GM23338 (cell line): ENCODE data around the gene CCDC81. TPM values are rescaled to one million over a fixed set of nuclear protein-coding genes. Genes with fewer than 3 reads are reported as not detected.

ENCODE experiments used
- ATAC-seq: fragments of 200-7000 bp; cut with Tn5 transposase; 3 replicates; pipeline ENCODE4 v1.9.1; 2020
- DNase-seq: peaks from one replicate; pipeline ENCODE4 v3.0.0-alpha.2; 2015; ENCODE audit warnings: low spot score
- H2AFZ ChIP-seq: fragments of 200-600 bp; sonication (generic); 2 replicates; pipeline ENCODE4 v1.8.0; 2016; ENCODE audit warnings: antibody characterized with exemption, mild to moderate bottlenecking, moderate library complexity
- H3F3A ChIP-seq: fragments of 200-600 bp; sonication (generic); replicated peaks from 2 replicates; pipeline ENCODE4 v1.8.0; 2017; ENCODE audit warnings: antibody characterized with exemption, mixed run types, low read depth
- H3K27ac ChIP-seq: fragments of 200-600 bp; sonication (generic); 2 replicates; pipeline ENCODE4 v1.6.1; 2016; ENCODE audit warnings: low read depth
- H3K27me3 ChIP-seq: fragments of 200-600 bp; sonication (generic); 2 replicates; pipeline ENCODE4 v1.8.0; 2016; ENCODE audit warnings: mild to moderate bottlenecking, mixed run types, moderate library complexity; ENCODE audit not compliant: insufficient read depth
- H3K36me3 ChIP-seq: fragments of 200-600 bp; sonication (generic); 2 replicates; pipeline ENCODE4 v1.8.0; 2016; ENCODE audit warnings: mild to moderate bottlenecking; ENCODE audit not compliant: insufficient read depth
- H3K4me1 ChIP-seq: fragments of 200-600 bp; sonication (generic); 2 replicates; pipeline ENCODE4 v1.8.0; 2016; ENCODE audit warnings: mild to moderate bottlenecking, moderate library complexity; ENCODE audit not compliant: insufficient read depth
- H3K4me2 ChIP-seq: fragments of 200-600 bp; sonication (generic); 2 replicates; pipeline ENCODE4 v1.7.1; 2017; ENCODE audit warnings: mixed run types
- H3K4me3 ChIP-seq: fragments of 200-600 bp; sonication (generic); 2 replicates; pipeline ENCODE4 v1.6.1; 2016; ENCODE audit warnings: mixed run types
- H3K79me2 ChIP-seq: fragments of 200-600 bp; sonication (generic); replicated peaks from 2 replicates; pipeline ENCODE4 v1.8.0; 2017; ENCODE audit warnings: mild to moderate bottlenecking; ENCODE audit not compliant: insufficient read depth
- H3K9me2 ChIP-seq: fragments of 200-600 bp; sonication (generic); 2 replicates; pipeline ENCODE4 v1.8.0; 2017; ENCODE audit not compliant: insufficient read depth
- H4K20me1 ChIP-seq: fragments of 200-600 bp; sonication (generic); replicated peaks from 2 replicates; pipeline ENCODE4 v1.8.0; 2017; ENCODE audit warnings: mild to moderate bottlenecking; ENCODE audit not compliant: insufficient read depth
- H3K27ac Mint-ChIP-seq: 2 replicates; pipeline ENCODE4 v1.8.0; 2020; ENCODE audit warnings: inconsistent platforms, mild to moderate bottlenecking, moderate library complexity, mixed read lengths
- H3K27me3 Mint-ChIP-seq: 3 replicates; pipeline ENCODE4 v1.8.0; 2022; ENCODE audit warnings: low read depth, mild to moderate bottlenecking, moderate library complexity, mixed read lengths, inconsistent platforms; ENCODE audit not compliant: insufficient read depth, poor library complexity
- H3K36me3 Mint-ChIP-seq: 3 replicates; pipeline ENCODE4 v1.8.0; 2021; ENCODE audit warnings: low read depth, mild to moderate bottlenecking, inconsistent platforms, moderate library complexity, mixed read lengths
- H3K4me1 Mint-ChIP-seq: 3 replicates; pipeline ENCODE4 v1.8.0; 2020; ENCODE audit warnings: mild to moderate bottlenecking, inconsistent platforms, mixed read lengths
- H3K4me3 Mint-ChIP-seq: 3 replicates; pipeline ENCODE4 v1.8.0; 2021; ENCODE audit warnings: moderate library complexity, mild to moderate bottlenecking, inconsistent platforms, mixed read lengths
- H3K9me3 Mint-ChIP-seq: 3 replicates; pipeline ENCODE4 v1.8.0; 2020; ENCODE audit warnings: moderate library complexity, mild to moderate bottlenecking, inconsistent platforms, mixed read lengths
- EZH2 ChIP-seq: fragments of 200-600 bp; sonication (generic); IDR thresholded peaks from one replicate; pipeline ENCODE4 v1.8.0; 2017; ENCODE audit warnings: antibody characterized with exemption, mild to moderate bottlenecking, low read depth; ENCODE audit not compliant: unreplicated experiment
- POLR2AphosphoS5 ChIP-seq: IDR thresholded peaks from 2 replicates; pipeline ENCODE4 v1.6.1; 2016; ENCODE audit warnings: antibody characterized with exemption, low read depth
- REST ChIP-seq: IDR thresholded peaks from one replicate; pipeline ENCODE4 v1.6.1; 2018; ENCODE audit warnings: antibody characterized with exemption; ENCODE audit not compliant: unreplicated experiment
- ZNF331 ChIP-seq: fragments of 250-450 bp; sonication (Bioruptor Pico); IDR thresholded peaks from 2 replicates; pipeline ENCODE4 v1.5.0; 2020; ENCODE audit warnings: low read depth, mild to moderate bottlenecking, moderate library complexity
- polyA plus RNA-seq: library from polyadenylated mRNA; unstranded; fragments of >200 nt; fragmentation: Nextera tagmentation; extraction: Ambion mirVana; gene quantifications from 2 replicates; pipeline ENCODE4 v1.2.1, GENCODE V29; 2016
- total RNA-seq: library from RNA; depleted of rRNA; stranded (reverse); fragments of >200 nt; shearing (Covaris generic); gene quantifications from 2 replicates; pipeline ENCODE4 v1.2.3, GENCODE V29; 2014
- TF ChIP-seq, protein P1 (sequence below): fragments of 250-450 bp; sonication (Bioruptor Pico); IDR thresholded peaks from 2 replicates; pipeline ENCODE4 v1.5.0; 2020; ENCODE audit warnings: mild to moderate bottlenecking, moderate library complexity

Gene CCDC81
- total and polyA plus RNA-seq, 2 experiments from 2014 or later = 0.37 to 4.3 TPM

GRCh38 chr11:86446163-86446923 lies 71.7 kb downstream of the CCDC81 start (continued):
- TF ChIP-seq, protein P1, sequence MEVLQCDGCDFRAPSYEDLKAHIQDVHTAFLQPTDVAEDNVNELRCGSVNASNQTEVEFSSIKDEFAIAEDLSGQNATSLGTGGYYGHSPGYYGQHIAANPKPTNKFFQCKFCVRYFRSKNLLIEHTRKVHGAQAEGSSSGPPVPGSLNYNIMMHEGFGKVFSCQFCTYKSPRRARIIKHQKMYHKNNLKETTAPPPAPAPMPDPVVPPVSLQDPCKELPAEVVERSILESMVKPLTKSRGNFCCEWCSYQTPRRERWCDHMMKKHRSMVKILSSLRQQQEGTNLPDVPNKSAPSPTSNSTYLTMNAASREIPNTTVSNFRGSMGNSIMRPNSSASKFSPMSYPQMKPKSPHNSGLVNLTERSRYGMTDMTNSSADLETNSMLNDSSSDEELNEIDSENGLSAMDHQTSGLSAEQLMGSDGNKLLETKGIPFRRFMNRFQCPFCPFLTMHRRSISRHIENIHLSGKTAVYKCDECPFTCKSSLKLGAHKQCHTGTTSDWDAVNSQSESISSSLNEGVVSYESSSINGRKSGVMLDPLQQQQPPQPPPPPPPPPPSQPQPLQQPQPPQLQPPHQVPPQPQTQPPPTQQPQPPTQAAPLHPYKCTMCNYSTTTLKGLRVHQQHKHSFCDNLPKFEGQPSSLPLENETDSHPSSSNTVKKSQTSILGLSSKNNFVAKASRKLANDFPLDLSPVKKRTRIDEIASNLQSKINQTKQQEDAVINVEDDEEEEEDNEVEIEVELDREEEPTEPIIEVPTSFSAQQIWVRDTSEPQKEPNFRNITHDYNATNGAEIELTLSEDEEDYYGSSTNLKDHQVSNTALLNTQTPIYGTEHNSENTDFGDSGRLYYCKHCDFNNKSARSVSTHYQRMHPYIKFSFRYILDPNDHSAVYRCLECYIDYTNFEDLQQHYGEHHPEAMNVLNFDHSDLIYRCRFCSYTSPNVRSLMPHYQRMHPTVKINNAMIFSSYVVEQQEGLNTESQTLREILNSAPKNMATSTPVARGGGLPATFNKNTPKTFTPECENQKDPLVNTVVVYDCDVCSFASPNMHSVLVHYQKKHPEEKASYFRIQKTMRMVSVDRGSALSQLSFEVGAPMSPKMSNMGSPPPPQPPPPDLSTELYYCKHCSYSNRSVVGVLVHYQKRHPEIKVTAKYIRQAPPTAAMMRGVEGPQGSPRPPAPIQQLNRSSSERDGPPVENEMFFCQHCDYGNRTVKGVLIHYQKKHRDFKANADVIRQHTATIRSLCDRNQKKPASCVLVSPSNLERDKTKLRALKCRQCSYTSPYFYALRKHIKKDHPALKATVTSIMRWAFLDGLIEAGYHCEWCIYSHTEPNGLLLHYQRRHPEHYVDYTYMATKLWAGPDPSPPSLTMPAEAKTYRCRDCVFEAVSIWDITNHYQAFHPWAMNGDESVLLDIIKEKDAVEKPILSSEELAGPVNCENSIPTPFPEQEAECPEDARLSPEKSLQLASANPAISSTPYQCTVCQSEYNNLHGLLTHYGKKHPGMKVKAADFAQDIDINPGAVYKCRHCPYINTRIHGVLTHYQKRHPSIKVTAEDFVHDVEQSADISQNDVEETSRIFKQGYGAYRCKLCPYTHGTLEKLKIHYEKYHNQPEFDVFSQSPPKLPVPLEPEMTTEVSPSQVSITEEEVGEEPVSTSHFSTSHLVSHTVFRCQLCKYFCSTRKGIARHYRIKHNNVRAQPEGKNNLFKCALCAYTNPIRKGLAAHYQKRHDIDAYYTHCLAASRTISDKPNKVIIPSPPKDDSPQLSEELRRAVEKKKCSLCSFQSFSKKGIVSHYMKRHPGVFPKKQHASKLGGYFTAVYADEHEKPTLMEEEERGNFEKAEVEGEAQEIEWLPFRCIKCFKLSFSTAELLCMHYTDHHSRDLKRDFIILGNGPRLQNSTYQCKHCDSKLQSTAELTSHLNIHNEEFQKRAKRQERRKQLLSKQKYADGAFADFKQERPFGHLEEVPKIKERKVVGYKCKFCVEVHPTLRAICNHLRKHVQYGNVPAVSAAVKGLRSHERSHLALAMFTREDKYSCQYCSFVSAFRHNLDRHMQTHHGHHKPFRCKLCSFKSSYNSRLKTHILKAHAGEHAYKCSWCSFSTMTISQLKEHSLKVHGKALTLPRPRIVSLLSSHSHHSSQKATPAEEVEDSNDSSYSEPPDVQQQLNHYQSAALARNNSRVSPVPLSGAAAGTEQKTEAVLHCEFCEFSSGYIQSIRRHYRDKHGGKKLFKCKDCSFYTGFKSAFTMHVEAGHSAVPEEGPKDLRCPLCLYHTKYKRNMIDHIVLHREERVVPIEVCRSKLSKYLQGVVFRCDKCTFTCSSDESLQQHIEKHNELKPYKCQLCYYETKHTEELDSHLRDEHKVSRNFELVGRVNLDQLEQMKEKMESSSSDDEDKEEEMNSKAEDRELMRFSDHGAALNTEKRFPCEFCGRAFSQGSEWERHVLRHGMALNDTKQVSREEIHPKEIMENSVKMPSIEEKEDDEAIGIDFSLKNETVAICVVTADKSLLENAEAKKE (CRISPR knock-in tag) = no peak
- no peak for TF ChIP-seq REST

DNA sequence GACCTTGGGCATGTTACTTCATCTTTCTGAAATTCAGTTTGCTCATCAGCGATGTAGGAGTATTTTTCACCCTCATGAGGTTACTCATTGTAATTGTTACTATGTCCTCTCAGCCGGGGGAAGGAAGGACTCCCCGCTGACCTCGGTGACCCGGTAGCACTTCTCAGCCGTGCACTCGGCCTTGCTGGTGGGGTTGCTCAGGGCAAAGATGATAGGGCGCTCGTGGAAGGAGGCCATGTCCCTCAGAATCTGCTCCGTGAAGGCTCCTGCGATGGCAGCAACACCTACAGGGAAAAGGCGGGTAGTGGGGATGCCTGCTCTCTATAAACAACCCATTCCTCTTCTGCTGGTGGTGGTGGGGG lies 72.2 kb downstream of the CCDC81 start:
- H3K4me3 ChIP-seq = no peak overlapping the region
- no peaks in the 10 kb centered on the region for H3K27me3 ChIP-seq
- no peak overlapping the region for H3K27ac Mint-ChIP-seq
- no peaks in the 10 kb centered on the region for H3K9me3 Mint-ChIP-seq
- H3K79me2 ChIP-seq = no peaks in the 10 kb centered on the region
- no peak overlapping the region for H3K4me3 Mint-ChIP-seq
- no peak overlapping the region for H3K27ac ChIP-seq
- no peaks in the 10 kb centered on the region for H3K36me3 ChIP-seq
- no peaks in the 10 kb centered on the region for H3K4me1 ChIP-seq
- H3K4me1 Mint-ChIP-seq = no peaks in the 10 kb centered on the region
- DNase-seq = no peak
- no peak for ATAC-seq
- no peaks in the 10 kb centered on the region for H4K20me1 ChIP-seq
- H3K36me3 Mint-ChIP-seq = no peaks in the 10 kb centered on the region
- no peaks in the 10 kb centered on the region for H3F3A ChIP-seq
- no peak overlapping the region for H2AFZ ChIP-seq
- peaks cover 2% of the 10 kb centered on the region for H3K27me3 Mint-ChIP-seq
- no peak overlapping the region for H3K4me2 ChIP-seq
- H3K9me2 ChIP-seq = peaks cover 24% of the 10 kb centered on the region
- TF ChIP-seq EZH2 (no peak), POLR2AphosphoS5 (no peak), ZNF331 (CRISPR knock-in tag) (no peak)
- TF ChIP-seq, protein P1 (CRISPR knock-in tag) = no peak
